H1 (cell line): ENCODE results near the gene EEPD1. TPM values are rescaled to one million over a fixed set of nuclear protein-coding genes. Genes with fewer than 3 reads are reported as not detected.

Source experiments
- CTCF ChIA-PET: fragments of 300-600 bp; sonication (Branson Sonifier 250); formaldehyde crosslinking; loops from one replicate; lab custom pipeline; 2021; ENCODE audit not compliant: partially characterized antibody; lab: Charles Lee
- POLR2A ChIA-PET: fragments of 300-600 bp; sonication (Branson Sonifier 250); formaldehyde crosslinking; loops from one replicate; lab custom pipeline; 2021; ENCODE audit warnings: inconsistent platforms; ENCODE audit not compliant: partially characterized antibody; lab: Charles Lee
- DNase-seq, 2 experiments: peaks; one replicate each; pipeline versions ENCODE4 v3.0.0 to v3.0.0-alpha.2; 2010 to 2022; ENCODE audit warnings: low spot score in 2 of 2, low read depth in 1 of 2, mixed read lengths in 1 of 2
- FAIRE-seq: peaks from 2 replicates; lab custom pipeline; 2011; peaks lifted over from hg19 to GRCh38; lab: Jason Lieb, UNC
- H2AFZ ChIP-seq: 2 replicates; pipeline ENCODE4 v1.8.1; 2012; ENCODE audit warnings: low read length, inconsistent platforms
- H2AK5ac ChIP-seq: 2 replicates; pipeline ENCODE4 v1.6.1; 2013; ENCODE audit warnings: low read depth, low read length
- H2BK120ac ChIP-seq: replicated peaks from 2 replicates; pipeline ENCODE3; 2013; ENCODE audit warnings: low read depth, low read length, inconsistent platforms
- H2BK12ac ChIP-seq: 2 replicates; pipeline ENCODE4 v1.6.1; 2013; ENCODE audit warnings: low read depth, low read length
- H2BK15ac ChIP-seq: 2 replicates; pipeline ENCODE4 v1.6.1; 2013; ENCODE audit warnings: low read length
- H2BK20ac ChIP-seq: 2 replicates; pipeline ENCODE4 v1.6.1; 2013; ENCODE audit warnings: low read length
- H2BK5ac ChIP-seq: 2 replicates; pipeline ENCODE4 v1.6.1; 2013; ENCODE audit warnings: low read depth, low read length
- H3K14ac ChIP-seq: 2 replicates; pipeline ENCODE4 v1.6.1; 2013; ENCODE audit warnings: inconsistent platforms; ENCODE audit not compliant: insufficient read length
- H3K18ac ChIP-seq: 2 replicates; pipeline ENCODE4 v1.6.1; 2013; ENCODE audit warnings: low read length; ENCODE audit errors: extremely low read depth
- H3K23ac ChIP-seq: 2 replicates; pipeline ENCODE4 v1.6.1; 2013; ENCODE audit warnings: inconsistent platforms; ENCODE audit not compliant: insufficient read length
- H3K23me2 ChIP-seq: 2 replicates; pipeline ENCODE4 v1.6.1; 2013; ENCODE audit warnings: low read depth, low read length
- H3K27ac ChIP-seq: 2 replicates; pipeline ENCODE4 v1.6.1; 2011; ENCODE audit warnings: low read depth, low read length, inconsistent platforms
- H3K27me3 ChIP-seq, 4 experiments: replicated peaks in 1 of 4; 1 replicate in 1 of 4; 2 replicates in 3 of 4; pipeline versions ENCODE4 v1.6.1 to v1.8.1; 2011 to 2013; ENCODE audit warnings: low read length in 3 of 4, mild to moderate bottlenecking in 3 of 4, inconsistent platforms in 2 of 4, mixed read lengths in 2 of 4, moderate library complexity in 1 of 4; ENCODE audit not compliant: control insufficient read depth in 3 of 4, insufficient read depth in 3 of 4; ENCODE audit errors: extremely low read depth in 1 of 4
- H3K36me3 ChIP-seq, 4 experiments: 2 replicates each; pipeline versions ENCODE4 v1.6.1 to v1.8.1; 2011 to 2013; ENCODE audit warnings: mild to moderate bottlenecking in 4 of 4, low read length in 3 of 4, moderate library complexity in 2 of 4, control low read depth in 1 of 4, inconsistent platforms in 1 of 4; ENCODE audit not compliant: insufficient read depth in 4 of 4, control insufficient read depth in 2 of 4
- H3K4ac ChIP-seq: replicated peaks from 2 replicates; pipeline ENCODE3; 2013; ENCODE audit warnings: low read length, low read depth, mixed read lengths, inconsistent platforms; ENCODE audit not compliant: insufficient read length
- H3K4me1 ChIP-seq, 4 experiments: replicated peaks in 1 of 4; 1 replicate in 1 of 4; 2 replicates in 3 of 4; pipeline versions ENCODE4 v1.6.1 to v1.8.1; 2011 to 2013; ENCODE audit warnings: low read length in 3 of 4, inconsistent platforms in 2 of 4, mixed read lengths in 1 of 4; ENCODE audit not compliant: insufficient read depth in 4 of 4, control insufficient read depth in 3 of 4
- H3K4me2 ChIP-seq, 2 experiments: 2 replicates each; pipeline versions ENCODE4 v1.6.1 to v1.8.1; 2011 to 2013; ENCODE audit warnings: low read depth in 2 of 2, low read length in 2 of 2, control low read depth in 1 of 2, inconsistent platforms in 1 of 2, mild to moderate bottlenecking in 1 of 2; ENCODE audit not compliant: insufficient read depth in 1 of 2
- H3K4me3 ChIP-seq, 4 experiments: fragments of 200-600, 300-600 bp in 1 of 4; sonication (generic), shearing (Covaris generic), sonication (Bioruptor Twin) in 1 of 4; 2 replicates each; pipeline versions ENCODE4 v1.5.1 to v1.8.1; 2011 to 2016; ENCODE audit warnings: low read length in 4 of 4, low read depth in 3 of 4, control low read depth in 2 of 4, inconsistent platforms in 2 of 4, mild to moderate bottlenecking in 2 of 4, mixed read lengths in 1 of 4, moderate library complexity in 1 of 4; ENCODE audit not compliant: insufficient read depth in 2 of 4; ENCODE audit errors: extremely low read depth in 1 of 4
- H3K56ac ChIP-seq: replicated peaks from 2 replicates; pipeline ENCODE3; 2013; ENCODE audit warnings: low read depth, mild to moderate bottlenecking, mixed read lengths, low read length, inconsistent platforms; ENCODE audit not compliant: insufficient read length
- H3K79me1 ChIP-seq: 2 replicates; pipeline ENCODE4 v1.6.1; 2013; ENCODE audit warnings: low read depth, low read length, control low read depth
- H3K79me2 ChIP-seq, 2 experiments: 2 replicates each; pipeline versions ENCODE4 v1.6.1 to v1.8.1; 2012 to 2013; ENCODE audit warnings: low read length in 2 of 2, mild to moderate bottlenecking in 2 of 2, inconsistent platforms in 1 of 2; ENCODE audit not compliant: insufficient read depth in 2 of 2, control insufficient read depth in 1 of 2
- H3K9ac ChIP-seq, 4 experiments: replicated peaks in 1 of 4; 1 replicate in 1 of 4; 2 replicates in 3 of 4; pipeline versions ENCODE4 v1.6.1 to v1.8.1; 2011 to 2013; ENCODE audit warnings: low read depth in 3 of 4, low read length in 3 of 4, control low read depth in 2 of 4, mild to moderate bottlenecking in 2 of 4, moderate library complexity in 2 of 4, inconsistent platforms in 1 of 4; ENCODE audit errors: extremely low read depth in 1 of 4
- H3K9me3 ChIP-seq, 2 experiments: 2 replicates each; pipeline versions ENCODE4 v1.6.1 to v1.8.1; 2012 to 2013; ENCODE audit warnings: mild to moderate bottlenecking in 2 of 2, moderate library complexity in 2 of 2, control low read depth in 1 of 2, inconsistent platforms in 1 of 2, low read depth in 1 of 2, low read length in 1 of 2, mixed read lengths in 1 of 2; ENCODE audit not compliant: insufficient read depth in 2 of 2
- H4K20me1 ChIP-seq, 2 experiments: replicated peaks in 1 of 2; 2 replicates each; pipeline versions ENCODE3 to v1.8.1; 2011 to 2013; ENCODE audit warnings: inconsistent platforms in 2 of 2, low read length in 2 of 2, mild to moderate bottlenecking in 1 of 2; ENCODE audit not compliant: insufficient read depth in 2 of 2, control insufficient read depth in 1 of 2
- H4K5ac ChIP-seq: 2 replicates; pipeline ENCODE4 v1.6.1; 2013; ENCODE audit warnings: low read length, low read depth, mixed read lengths, inconsistent platforms; ENCODE audit not compliant: insufficient read length
- H4K8ac ChIP-seq: 2 replicates; pipeline ENCODE4 v1.8.0; 2013; ENCODE audit warnings: mild to moderate bottlenecking, moderate library complexity, low read length, inconsistent platforms; ENCODE audit not compliant: insufficient read depth; ENCODE audit errors: extremely low read depth
- H4K91ac ChIP-seq: replicated peaks from 2 replicates; pipeline ENCODE3; 2013; ENCODE audit warnings: low read length, mixed read lengths, inconsistent platforms; ENCODE audit not compliant: insufficient read length
- CEBPB ChIP-seq: IDR thresholded peaks from 2 replicates; pipeline ENCODE4 v1.6.1; 2012; ENCODE audit warnings: low read depth, low read length
- CHD2 ChIP-seq: IDR thresholded peaks from 2 replicates; pipeline ENCODE4 v1.6.1; 2012; ENCODE audit warnings: low read length, improper control_type of control experiment
- E2F6 ChIP-seq: IDR thresholded peaks from 2 replicates; pipeline ENCODE4 v1.6.1; 2012; ENCODE audit warnings: inconsistent platforms
- RBBP5 ChIP-seq: IDR thresholded peaks from 2 replicates; pipeline ENCODE4 v1.7.1; 2012; ENCODE audit warnings: low read depth, mild to moderate bottlenecking, inconsistent platforms, low read length, moderate library complexity, borderline replicate concordance
- SAP30 ChIP-seq: fragments of 300-600 bp; sonication (generic); IDR thresholded peaks from 2 replicates; pipeline ENCODE4 v1.7.1; 2012; ENCODE audit warnings: low read length, moderate library complexity, mild to moderate bottlenecking, inconsistent platforms; ENCODE audit not compliant: insufficient read depth, insufficient replicate concordance
- SIN3A ChIP-seq, 2 experiments: IDR thresholded peaks in 1 of 2; conservative IDR thresholded peaks in 1 of 2; 2 replicates each; pipeline ENCODE4 v1.6.1; 2011 to 2012; ENCODE audit warnings: low read length in 2 of 2, improper control_type of control experiment in 1 of 2, low read depth in 1 of 2, mild to moderate bottlenecking in 1 of 2
- SRF ChIP-seq: IDR thresholded peaks from 2 replicates; pipeline ENCODE4 v1.6.1; 2011; ENCODE audit warnings: mild to moderate bottlenecking, low read depth, low read length, moderate library complexity
- TAF7 ChIP-seq: optimal IDR thresholded peaks from 2 replicates; pipeline ENCODE3; 2011; ENCODE audit warnings: low read depth, mild to moderate bottlenecking, inconsistent platforms, low read length, moderate library complexity, borderline replicate concordance
- TBP ChIP-seq: IDR thresholded peaks from 2 replicates; pipeline ENCODE4 v1.6.1; 2011; ENCODE audit warnings: low read depth, low read length, improper control_type of control experiment
- WGBS, 2 experiments: shearing (Covaris generic) in 1 of 2; methylation state at CpG; one replicate each; pipeline versions ENCODE4 v1.1.6 to v1.1.7; 2013 to 2015; ENCODE audit warnings: low lambda C conversion rate in 2 of 2, mixed read lengths in 2 of 2, inconsistent platforms in 1 of 2, low coverage in 1 of 2, missing lambda C conversion rate in 1 of 2; ENCODE audit not compliant: insufficient replicate concordance in 2 of 2, insufficient coverage in 1 of 2, insufficient read length in 1 of 2; ENCODE audit errors: extremely low coverage in 1 of 2, missing lambda C conversion rate in 1 of 2; 5-methylcytosine and 5-hydroxymethylcytosine counted together
- polyA plus RNA-seq, 7 experiments: library from polyadenylated mRNA; depleted of rRNA in 3 of 7; stranded (reverse) in 5 of 7; unstranded in 2 of 7; fragments of >200 nt in 5 of 7; fragments of 200-250 nt in 2 of 7; gene quantifications; 1 replicate in 5 of 7; 2 replicates in 1 of 7; 4 replicates in 1 of 7; pipeline versions ENCODE4 v1.2.1 to v1.2.3, GENCODE V29; 2011 to 2013; ENCODE audit warnings: missing spikeins in 2 of 7, mixed read lengths in 2 of 7
- total RNA-seq: library from RNA; stranded (reverse); fragmentation: NEBNext Ultra II Directional; extraction: Animal tissue kit (Norgen Biotek cat#: 25700); gene quantifications from 2 replicates; pipeline ENCODE4 v1.2.1, GENCODE V29; 2021

The EEPD1 gene
- total and polyA plus RNA-seq, 2 of the 8 experiments (the other 6 are each of a cell fraction or from before 2014, with no cell fraction given), result 3.1 to 7.8 TPM

GRCh38 chr7:36198854-36199266 is 45.8 kb downstream of the EEPD1 start:
- H2BK12ac ChIP-seq, result no peak overlapping the region
- no peak overlapping the region for H2AK5ac ChIP-seq
- WGBS, 2 experiments, result 93% methylated on average over 4 of the region's 4 CpGs; no CpG with 5 or more reads in 1 of the 2 experiments
- no peak overlapping the region for H2BK5ac ChIP-seq
- H3K4ac ChIP-seq, result no peak overlapping the region
- no peak overlapping the region for H2BK20ac ChIP-seq
- POLR2A ChIA-PET, result no interaction called here
- no peak overlapping the region for H2BK15ac ChIP-seq
- H3K23me2 ChIP-seq, result no peaks in the 10 kb centered on the region
- H3K9me3 ChIP-seq, result peaks cover 7% of the 10 kb centered on the region in 2 experiments; a peak in 2 of 4 replicates
- no peak overlapping the region for H2BK120ac ChIP-seq
- no peak overlapping the region for H4K91ac ChIP-seq
- TF ChIP-seq TAF7, result no peak
- TF ChIP-seq E2F6, result no peak
- no peak for TF ChIP-seq SAP30
- TF ChIP-seq SRF, result no peak
- TF ChIP-seq SIN3A (conservative IDR thresholded peaks at IDR 0.05 in 1 of 2, IDR thresholded peaks at IDR 0.05 in 1 of 2; ENCODE audit: low read depth in 1 of 2, low read length in 2 of 2), result no peak
- TF ChIP-seq TBP, result no peak
- no peak for TF ChIP-seq CHD2
- no peak for TF ChIP-seq RBBP5
- no peak for TF ChIP-seq CEBPB
- TF ChIP-seq, all 59 proteins: peak for 0
- Histone ChIP-seq H3K14ac (no peak overlapping the region), H4K8ac (no peak overlapping the region), H3K36me3 (no peaks in the 10 kb centered on the region), H2AFZ (no peak overlapping the region), H4K20me1 (peaks cover 0 to 2% of the 10 kb centered on the region in 2 experiments), H3K4me3 (no peak overlapping the region), H3K79me2 (no peaks in the 10 kb centered on the region), H3K18ac (no peak overlapping the region), H3K79me1 (no peaks in the 10 kb centered on the region), H3K56ac (no peak overlapping the region), H3K27ac (no peak overlapping the region), H3K27me3 (no peaks in the 10 kb centered on the region), H3K23ac (no peak overlapping the region), H4K5ac (no peak overlapping the region), H3K9ac (no peak overlapping the region), H3K4me1 (peaks cover 0 to 3% (median 0%) of the 10 kb centered on the region in 4 experiments; a peak in 2 of 7 replicates), H3K4me2 (no peak overlapping the region)
- CTCF ChIA-PET, result interaction anchor here (0.9 to 1.6 kb wide), 3 partner anchors 10 to 121 kb away, joined by 4 to 7 read pairs (median 5); no protein-coding TSS in a partner anchor
- DNase-seq (no peak), FAIRE-seq (no peak)
